GM21381 (cell line): ENCODE results near the gene BRAP.
"Not testable (repeated sequence)": the region's sequence is repeated elsewhere in the genome, so short reads cannot be mapped to it uniquely, and the experiment has no call there.

ENCODE experiments used
- ATAC-seq: cut with Tn5 transposase; IDR thresholded peaks from one replicate; pipeline ENCODE4 v1.9.1; 2021; ENCODE audit warnings: mild to moderate bottlenecking, moderate library complexity; ENCODE audit not compliant: unreplicated experiment

BRAP gene, protein sequence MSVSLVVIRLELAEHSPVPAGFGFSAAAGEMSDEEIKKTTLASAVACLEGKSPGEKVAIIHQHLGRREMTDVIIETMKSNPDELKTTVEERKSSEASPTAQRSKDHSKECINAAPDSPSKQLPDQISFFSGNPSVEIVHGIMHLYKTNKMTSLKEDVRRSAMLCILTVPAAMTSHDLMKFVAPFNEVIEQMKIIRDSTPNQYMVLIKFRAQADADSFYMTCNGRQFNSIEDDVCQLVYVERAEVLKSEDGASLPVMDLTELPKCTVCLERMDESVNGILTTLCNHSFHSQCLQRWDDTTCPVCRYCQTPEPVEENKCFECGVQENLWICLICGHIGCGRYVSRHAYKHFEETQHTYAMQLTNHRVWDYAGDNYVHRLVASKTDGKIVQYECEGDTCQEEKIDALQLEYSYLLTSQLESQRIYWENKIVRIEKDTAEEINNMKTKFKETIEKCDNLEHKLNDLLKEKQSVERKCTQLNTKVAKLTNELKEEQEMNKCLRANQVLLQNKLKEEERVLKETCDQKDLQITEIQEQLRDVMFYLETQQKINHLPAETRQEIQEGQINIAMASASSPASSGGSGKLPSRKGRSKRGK

DNA sequence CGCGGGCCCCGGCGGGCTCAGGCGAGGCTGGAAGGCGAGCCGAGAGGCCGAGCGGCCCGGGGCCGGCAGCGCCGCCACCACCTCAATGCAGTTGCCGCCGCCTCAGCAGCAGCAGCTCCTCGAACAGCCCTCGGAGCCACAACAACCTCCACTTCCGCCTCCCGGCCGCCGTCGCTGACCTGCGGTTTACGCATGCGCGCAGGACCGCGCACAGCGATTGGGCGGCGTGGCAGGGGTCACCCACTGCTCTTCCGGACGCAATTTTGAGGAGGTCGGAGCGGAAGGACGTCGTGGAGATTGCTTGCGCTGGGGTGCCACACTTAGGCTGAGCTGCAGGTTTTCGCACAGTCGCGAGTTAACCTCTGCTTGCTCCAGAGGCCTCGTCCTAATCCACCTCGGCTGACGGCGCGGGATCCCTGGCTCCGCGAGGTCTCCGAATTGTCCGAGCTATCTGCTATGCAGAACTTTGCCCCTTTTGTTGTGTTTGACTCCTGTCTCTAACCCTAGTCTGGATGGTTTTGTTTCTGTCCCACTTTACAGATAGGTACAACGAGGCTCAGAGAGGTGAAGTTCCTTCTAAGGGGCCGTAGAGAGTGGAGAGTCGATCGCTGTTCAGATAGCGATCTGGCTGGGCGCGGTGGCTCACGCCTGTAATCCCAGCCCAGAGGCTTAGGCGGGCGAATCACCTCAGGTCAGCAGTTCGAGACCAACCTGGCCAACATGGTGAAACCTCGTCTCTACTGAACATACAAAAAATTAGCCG is at the start of gene BRAP, which contains the start of gene ACAD10:
Gene BRAP, minus strand, starts transcription at position 146 of the 763 bp plus-strand sequence. CDS start 164 bp downstream, outside the sequence.
Gene ACAD10, plus strand, starts transcription at position 243 of the 763 bp plus-strand sequence. CDS start 6,657 bp downstream, outside the sequence.
- peak; percentile 90 for ATAC-seq

DNA sequence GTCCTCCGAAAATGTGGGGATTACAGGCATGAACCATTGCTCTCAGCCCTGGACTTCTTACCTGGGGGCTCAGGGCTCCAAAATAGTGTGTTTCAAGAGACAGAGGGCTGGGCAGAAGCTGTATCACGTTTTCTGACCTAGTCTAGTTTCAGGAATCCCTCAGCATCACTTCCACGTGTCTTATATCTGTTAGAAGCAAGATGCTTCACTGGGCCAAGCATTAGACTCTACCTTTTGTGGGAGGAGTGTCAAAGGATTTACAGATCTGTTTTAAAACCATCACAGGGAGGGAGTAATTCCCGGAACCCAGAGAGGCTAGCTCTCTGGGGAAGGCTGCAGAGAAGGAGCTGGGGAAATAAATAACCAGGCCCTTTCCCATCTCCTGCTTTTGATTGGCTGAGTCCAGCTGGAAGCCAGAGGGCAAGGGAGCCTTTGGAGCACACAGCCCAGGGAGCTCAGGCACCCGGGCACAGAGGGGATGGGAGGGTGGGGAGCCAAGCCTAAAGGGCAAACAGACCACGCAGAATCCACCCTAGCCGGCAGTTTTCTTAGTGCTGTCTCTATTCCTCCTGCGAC is 47.7 kb upstream of the BRAP start:
- ATAC-seq: no peak

DNA sequence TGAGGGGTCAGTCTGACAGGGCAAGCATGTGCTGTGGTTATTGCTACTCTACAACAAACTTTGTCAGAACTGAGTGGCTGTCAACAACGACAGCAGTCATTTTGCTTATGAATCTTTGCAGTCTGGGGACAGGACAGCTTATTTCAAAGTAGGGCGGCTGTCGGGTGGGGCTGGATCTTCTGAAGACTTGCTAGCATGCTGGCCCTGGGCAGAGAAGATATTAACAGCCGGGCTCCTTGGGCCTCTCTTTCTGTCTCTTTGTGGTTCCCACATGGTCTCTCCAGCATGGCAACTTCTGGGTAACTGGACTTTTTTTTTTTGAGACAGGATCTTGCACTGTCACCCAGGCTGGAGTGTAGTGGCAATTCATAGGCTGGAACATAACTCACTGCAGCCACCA is 47.0 kb upstream of the BRAP start:
- no peak for ATAC-seq

DNA sequence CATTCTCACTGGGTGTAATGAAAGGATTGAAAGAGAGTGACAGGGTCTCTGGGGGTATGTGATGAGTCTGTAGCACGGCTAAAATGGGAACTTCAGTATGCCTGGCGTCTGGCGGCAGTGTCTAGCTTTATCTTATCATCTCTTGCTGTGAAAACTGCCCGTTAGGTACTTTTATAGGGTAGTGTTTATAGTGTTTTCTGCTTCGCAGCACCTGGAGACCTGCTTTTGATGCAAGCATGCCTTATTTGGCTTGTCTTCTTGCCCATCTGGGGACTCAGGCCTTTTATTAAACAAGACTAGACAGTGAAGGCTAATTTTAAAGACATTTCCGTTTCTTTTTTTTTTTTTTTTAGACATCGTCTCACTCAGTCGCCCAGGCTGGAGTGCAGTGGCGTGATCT is 44.7 kb upstream of the BRAP start:
- no peak for ATAC-seq

DNA sequence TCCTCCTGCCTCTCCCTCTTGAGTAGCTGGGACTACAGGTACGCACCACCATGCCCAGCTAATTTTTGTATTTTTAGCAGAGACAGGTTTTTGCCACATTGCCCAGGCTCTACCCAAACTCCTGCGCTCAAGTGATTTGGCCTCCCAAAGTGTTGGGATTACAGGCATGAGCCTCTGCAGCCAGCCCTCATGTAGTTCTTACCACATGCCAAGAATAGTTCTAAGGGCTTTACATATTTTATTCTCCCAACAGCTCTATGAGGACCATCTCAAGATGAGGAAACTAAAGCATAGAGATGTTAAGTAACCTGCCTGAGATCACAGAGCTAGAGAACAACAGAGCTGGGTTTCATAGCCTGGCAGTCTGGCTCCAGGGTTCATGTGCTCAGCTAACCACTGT is 43.0 kb upstream of the BRAP start:
- ATAC-seq: no peak

DNA sequence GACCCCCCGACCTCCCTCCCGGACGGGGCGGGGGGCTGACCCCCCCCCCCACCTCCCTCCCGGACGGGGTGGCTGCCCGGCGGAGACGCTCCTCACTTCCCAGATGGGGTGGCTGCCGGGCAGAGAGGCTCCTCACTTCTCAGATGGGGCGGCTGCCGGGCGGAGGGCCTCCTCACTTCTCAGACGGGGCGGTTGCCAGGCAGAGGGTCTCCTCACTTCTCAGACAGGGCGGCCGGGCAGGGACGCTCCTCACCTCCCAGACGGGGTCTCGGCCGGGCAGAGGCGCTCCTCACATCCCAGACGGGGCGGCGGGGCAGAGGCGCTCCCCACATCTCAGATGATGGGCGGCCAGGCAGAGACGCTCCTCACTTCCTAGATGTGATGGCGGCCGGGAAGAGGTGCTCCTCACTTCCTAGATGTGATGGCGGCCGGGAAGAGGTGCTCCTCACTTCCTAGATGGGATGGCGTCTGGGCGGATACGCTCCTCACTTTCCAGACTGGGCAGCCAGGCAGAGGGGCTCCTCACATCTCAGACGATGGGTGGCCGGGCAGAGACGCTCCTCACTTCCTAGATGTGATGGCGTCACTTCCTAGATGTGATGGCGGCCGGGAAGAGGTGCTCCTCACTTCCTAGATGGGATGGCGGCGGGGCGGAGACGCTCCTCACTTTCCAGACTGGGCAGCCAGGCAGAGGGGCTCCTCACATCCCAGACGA is 38.0 kb upstream of the BRAP start:
- ATAC-seq: not testable (repeated sequence)

DNA sequence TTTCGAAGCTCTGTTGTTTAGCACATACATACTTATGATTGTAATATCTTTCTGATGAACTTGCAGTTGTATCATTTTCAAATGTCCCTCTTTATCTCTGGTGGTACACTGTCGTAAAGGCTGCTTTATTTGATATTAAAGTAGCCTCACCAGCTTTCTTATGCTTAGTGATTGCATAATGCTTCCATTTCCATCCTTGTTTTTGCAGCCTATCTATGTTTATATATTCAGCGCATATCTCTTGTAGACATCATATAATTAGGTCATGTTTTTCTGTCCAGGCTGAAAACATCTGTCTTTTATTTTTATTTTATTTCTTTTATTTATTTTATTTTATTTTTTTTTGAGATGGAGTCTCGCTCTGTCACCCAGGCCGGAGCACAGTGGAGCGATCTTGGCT is 34.7 kb upstream of the BRAP start:
- ATAC-seq: no peak

DNA sequence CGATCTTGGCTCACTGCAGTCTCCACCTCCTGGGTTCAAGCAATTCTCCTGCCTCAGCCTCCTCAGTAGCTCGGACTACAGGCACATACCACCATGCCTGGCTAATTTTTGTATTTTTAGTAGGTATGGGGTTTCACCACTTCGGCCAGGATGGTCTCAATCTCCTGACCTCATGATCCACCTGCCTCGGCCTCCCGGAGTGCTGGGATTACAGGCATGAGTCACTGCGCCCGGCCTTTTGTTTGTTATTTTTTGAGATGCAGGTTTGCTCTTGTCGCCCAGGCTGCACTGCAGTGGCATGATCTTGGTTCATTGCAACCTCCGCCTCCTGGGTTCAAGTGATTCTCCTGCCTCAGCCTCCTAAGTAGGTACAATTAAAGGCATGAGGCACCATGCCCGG is 33.6 kb upstream of the BRAP start:
- not testable (repeated sequence) for ATAC-seq

DNA sequence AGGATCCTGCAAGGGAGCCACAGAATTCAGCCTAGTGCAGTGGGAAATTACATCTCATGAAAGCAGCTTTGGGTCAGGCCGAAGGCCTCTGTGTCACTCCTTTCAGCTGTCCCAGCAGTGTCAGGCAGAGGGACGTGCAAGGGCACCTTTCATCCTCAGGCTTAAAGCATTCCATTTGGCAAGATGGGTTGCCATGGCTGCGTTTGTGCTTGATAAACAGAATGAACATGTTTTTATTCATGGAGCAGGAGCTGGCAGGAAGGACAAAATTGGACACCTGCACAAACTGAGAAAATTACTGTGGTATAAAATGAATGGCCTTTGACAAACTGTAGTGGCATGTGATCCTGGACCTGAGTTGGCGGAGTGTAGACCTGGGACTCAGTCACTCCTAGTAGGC is 29.5 kb upstream of the BRAP start:
- ATAC-seq: no peak

DNA sequence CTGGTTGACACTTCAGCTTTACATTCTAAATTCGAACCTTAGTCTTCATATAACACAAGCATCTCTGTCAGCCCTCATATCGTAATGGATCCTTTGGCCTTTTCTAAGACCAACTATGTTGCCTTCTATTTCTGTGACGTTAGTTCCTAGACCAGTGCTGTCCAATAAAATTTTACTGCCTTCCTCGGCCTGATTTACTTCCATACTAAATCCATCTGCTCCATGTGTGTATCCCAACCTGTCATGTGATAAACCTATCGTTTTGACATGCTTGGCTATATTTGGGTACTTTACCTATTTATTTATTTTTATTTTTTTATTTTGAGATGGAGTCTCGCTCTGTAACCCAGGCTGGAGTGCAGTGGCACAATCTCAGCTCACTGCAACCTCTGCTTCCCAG is 20.4 kb upstream of the BRAP start:
- no peak for ATAC-seq

DNA sequence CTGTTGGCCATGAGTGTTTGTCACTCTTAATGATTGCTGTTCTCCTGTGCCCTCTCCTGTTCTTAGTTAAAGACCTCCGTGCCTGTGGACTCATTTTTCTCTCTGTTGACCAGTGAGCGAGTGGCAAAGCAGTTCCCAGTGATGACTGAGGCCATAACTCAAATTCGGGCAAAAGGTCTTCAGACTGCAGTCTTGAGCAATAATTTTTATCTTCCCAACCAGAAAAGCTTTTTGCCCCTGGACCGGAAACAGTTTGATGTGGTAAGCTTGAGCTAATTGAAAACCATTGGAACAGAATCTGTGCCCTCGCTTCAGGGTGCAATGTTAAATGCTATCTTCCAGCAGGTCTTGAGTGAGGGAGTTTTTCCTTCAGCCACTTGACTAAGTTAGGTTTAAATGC is 19.9 kb upstream of the BRAP start:
- no peak for ATAC-seq

DNA sequence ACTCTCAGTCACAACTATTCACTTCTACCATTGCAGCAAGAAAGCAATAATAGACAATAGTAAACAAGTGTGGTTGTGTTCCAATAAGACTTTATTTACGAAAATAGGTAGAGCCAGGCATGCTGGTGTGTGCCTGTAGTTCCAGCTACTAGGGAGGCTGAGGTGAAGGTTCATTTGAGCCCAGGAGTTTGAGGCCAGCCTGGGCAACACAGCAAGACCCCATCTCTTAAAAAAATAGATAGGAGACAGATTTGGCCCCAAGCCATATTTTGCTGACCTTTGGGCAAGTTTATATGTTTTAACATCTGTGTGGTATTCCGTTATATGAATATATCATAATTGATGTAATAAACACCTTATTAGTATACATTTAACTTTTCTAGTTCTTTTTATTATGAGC is 14.2 kb upstream of the BRAP start:
- ATAC-seq: no peak

DNA sequence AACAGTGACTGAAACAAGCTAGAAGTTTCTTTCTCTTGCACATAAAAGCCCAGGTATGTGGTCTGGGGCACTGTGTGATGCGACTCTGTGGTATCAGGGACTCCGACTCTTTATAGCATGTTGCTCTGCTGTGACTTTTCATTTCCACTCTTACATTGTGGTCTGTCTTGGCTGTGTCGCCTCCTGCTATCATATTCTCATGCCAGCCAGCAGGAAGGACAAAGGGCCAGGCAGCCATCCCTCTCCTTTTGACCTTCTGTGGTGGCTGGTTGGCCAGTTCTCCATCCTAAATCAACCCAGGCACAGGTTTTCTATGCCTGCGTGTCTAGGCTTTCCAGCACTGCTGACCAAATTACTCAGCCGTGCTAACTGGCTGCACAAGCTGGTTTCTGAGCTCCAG is 8.1 kb upstream of the BRAP start:
- no peak for ATAC-seq

DNA sequence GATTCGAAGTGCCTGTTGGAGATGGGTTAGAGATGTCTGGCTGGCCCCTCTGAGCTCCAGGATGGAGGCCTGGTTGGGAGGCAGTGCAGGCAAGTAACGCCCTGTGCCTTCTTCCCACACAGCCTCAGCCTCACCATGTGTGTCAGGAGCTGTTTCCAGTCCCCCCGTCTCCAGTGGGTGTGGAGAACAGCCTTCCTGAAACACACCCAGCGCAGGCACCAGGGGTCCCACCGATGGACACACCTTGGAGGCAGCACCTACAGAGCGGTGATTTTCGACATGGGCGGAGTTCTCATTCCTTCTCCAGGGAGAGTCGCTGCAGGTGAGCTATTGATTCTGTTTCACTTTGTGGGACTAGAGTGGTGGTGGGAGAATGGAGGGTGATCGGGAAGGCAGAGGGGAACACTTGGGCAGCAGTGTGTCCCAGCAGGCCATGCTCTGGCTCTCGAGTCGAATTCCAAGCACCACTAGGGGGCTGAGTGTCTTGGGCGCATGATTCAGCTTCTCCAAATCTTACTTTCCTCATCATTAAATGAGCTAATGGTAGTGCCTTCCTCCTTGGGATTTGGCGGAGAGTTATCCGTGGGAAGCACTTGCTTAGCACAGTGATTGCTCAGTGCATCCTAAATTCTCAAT is 6.9 kb upstream of the BRAP start:
- no peak for ATAC-seq

DNA sequence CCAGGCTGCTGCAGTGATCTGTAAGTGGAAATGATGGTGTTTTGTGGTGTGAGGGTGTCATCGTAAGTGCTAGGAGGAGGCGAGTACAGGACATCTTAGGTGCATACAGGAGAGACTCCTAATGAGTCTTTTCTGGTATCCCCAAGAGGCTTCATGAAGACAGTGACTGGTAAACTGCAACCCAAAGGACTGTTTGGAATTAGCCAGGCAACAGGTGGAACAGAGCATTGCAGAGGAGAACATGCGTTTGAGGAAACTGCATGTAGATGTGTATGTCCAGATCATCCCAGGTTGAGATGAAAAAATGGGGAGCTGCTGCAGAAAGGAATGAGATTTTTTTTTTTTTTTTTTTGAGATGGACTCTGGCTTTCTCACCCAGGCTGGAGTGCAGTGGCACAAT is 5.5 kb upstream of the BRAP start:
- no peak for ATAC-seq

DNA sequence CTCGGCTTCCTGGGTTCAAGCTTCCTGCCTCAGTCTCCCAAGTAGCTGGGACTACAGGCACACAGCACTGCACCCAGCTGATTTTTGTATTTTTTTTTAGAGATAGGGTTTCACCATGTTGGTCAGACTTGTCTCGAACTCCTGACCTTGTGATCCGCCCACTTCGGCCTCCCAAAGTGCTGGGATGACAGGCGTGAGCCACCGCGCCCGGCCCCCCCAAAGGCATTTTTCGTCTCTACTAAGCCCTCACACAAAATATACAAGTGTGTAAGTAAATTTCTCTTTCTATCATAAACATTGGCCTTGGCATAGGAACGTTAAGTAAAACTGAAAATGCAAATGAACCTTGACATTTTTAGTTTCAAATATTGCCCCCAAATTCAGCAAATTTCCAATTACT is 2.2 kb upstream of the BRAP start:
- ATAC-seq: no peak

DNA sequence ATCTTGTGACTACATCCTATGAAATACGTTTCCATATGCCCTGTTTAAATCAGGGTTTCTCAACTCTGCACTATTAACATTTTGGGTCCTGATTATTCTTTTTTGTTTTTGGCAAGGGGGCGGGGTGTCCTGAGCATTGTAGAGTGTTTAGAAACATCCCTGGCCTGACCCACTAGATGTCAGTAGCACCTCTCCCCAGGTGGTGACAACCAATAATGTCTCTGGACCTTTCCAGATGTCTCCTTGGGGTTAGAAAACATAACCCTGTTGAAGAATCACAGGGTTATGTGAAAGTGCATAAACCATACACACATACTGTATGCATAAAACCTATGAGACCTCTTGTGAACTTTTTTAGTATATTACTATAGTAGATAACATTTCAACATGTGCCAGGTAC is 1.5 kb upstream of the BRAP start:
- no peak for ATAC-seq

DNA sequence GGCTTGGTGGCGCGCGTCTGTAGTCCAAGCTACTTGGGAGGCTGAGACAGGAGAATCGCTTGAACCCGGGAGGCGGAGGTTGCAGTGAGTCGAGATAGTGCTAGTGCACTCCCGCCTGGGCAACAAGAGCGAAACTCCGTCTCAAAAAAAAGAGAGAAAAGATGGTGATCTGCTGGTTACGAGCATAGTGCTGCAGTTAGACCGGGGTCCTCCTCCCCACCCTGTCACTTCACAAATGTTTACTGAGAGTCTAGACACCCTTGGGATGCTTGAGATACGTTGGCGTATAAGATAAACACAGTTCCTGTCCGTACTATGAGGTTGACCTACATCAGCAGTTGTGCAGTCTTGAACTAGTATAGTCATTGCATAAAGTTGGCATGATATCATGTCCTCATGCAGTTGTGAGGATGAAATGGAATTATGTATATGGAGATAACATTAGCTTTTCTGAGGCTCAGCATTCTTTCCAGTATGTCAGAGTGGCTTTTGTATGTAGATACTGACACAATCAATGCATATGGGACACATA is 884 bp upstream of the BRAP start:
- no peak for ATAC-seq

DNA sequence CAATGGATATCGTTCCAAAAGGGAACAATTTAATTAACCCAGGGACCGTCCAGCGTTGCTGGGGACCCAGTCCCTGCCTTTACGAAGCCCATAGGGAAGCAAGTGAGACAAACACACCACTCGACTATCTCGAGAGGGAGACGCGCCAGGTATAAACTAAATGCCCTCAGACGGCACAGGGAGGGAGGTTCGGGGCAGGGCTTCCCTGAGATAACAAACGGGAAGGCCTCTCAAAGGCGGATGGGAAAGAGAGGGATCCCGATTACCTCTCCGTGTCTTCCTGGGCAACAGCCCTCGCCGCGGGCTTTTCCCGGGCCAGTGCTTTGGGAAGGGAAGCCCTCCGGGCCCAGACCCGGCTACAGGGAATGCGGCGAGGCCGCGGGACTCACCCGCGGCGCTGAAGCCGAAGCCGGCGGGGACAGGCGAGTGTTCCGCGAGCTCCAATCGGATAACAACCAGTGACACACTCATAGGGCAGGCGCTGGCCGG is 390 bp downstream of the BRAP start:
- peak; percentile 5 for ATAC-seq
